GM23338 (cell line): ENCODE results near the gene ANKH. TPM values are rescaled to one million over a fixed set of nuclear protein-coding genes. Genes with fewer than 3 reads are reported as not detected.

ENCODE experiments used
- ATAC-seq: fragments of 200-7000 bp; cut with Tn5 transposase; 3 replicates; pipeline ENCODE4 v1.9.1; 2020
- DNase-seq: peaks from one replicate; pipeline ENCODE4 v3.0.0-alpha.2; 2015; ENCODE audit warnings: low spot score
- H2AFZ ChIP-seq: fragments of 200-600 bp; sonication (generic); 2 replicates; pipeline ENCODE4 v1.8.0; 2016; ENCODE audit warnings: antibody characterized with exemption, mild to moderate bottlenecking, moderate library complexity
- H3F3A ChIP-seq: fragments of 200-600 bp; sonication (generic); replicated peaks from 2 replicates; pipeline ENCODE4 v1.8.0; 2017; ENCODE audit warnings: antibody characterized with exemption, mixed run types, low read depth
- H3K27ac ChIP-seq: fragments of 200-600 bp; sonication (generic); 2 replicates; pipeline ENCODE4 v1.6.1; 2016; ENCODE audit warnings: low read depth
- H3K27me3 ChIP-seq: fragments of 200-600 bp; sonication (generic); 2 replicates; pipeline ENCODE4 v1.8.0; 2016; ENCODE audit warnings: mild to moderate bottlenecking, mixed run types, moderate library complexity; ENCODE audit not compliant: insufficient read depth
- H3K36me3 ChIP-seq: fragments of 200-600 bp; sonication (generic); 2 replicates; pipeline ENCODE4 v1.8.0; 2016; ENCODE audit warnings: mild to moderate bottlenecking; ENCODE audit not compliant: insufficient read depth
- H3K4me1 ChIP-seq: fragments of 200-600 bp; sonication (generic); 2 replicates; pipeline ENCODE4 v1.8.0; 2016; ENCODE audit warnings: mild to moderate bottlenecking, moderate library complexity; ENCODE audit not compliant: insufficient read depth
- H3K4me2 ChIP-seq: fragments of 200-600 bp; sonication (generic); 2 replicates; pipeline ENCODE4 v1.7.1; 2017; ENCODE audit warnings: mixed run types
- H3K4me3 ChIP-seq: fragments of 200-600 bp; sonication (generic); 2 replicates; pipeline ENCODE4 v1.6.1; 2016; ENCODE audit warnings: mixed run types
- H3K79me2 ChIP-seq: fragments of 200-600 bp; sonication (generic); replicated peaks from 2 replicates; pipeline ENCODE4 v1.8.0; 2017; ENCODE audit warnings: mild to moderate bottlenecking; ENCODE audit not compliant: insufficient read depth
- H3K9me2 ChIP-seq: fragments of 200-600 bp; sonication (generic); 2 replicates; pipeline ENCODE4 v1.8.0; 2017; ENCODE audit not compliant: insufficient read depth
- H4K20me1 ChIP-seq: fragments of 200-600 bp; sonication (generic); replicated peaks from 2 replicates; pipeline ENCODE4 v1.8.0; 2017; ENCODE audit warnings: mild to moderate bottlenecking; ENCODE audit not compliant: insufficient read depth
- H3K27ac Mint-ChIP-seq: 2 replicates; pipeline ENCODE4 v1.8.0; 2020; ENCODE audit warnings: inconsistent platforms, mild to moderate bottlenecking, moderate library complexity, mixed read lengths
- H3K27me3 Mint-ChIP-seq: 3 replicates; pipeline ENCODE4 v1.8.0; 2022; ENCODE audit warnings: low read depth, mild to moderate bottlenecking, moderate library complexity, mixed read lengths, inconsistent platforms; ENCODE audit not compliant: insufficient read depth, poor library complexity
- H3K36me3 Mint-ChIP-seq: 3 replicates; pipeline ENCODE4 v1.8.0; 2021; ENCODE audit warnings: low read depth, mild to moderate bottlenecking, inconsistent platforms, moderate library complexity, mixed read lengths
- H3K4me1 Mint-ChIP-seq: 3 replicates; pipeline ENCODE4 v1.8.0; 2020; ENCODE audit warnings: mild to moderate bottlenecking, inconsistent platforms, mixed read lengths
- H3K4me3 Mint-ChIP-seq: 3 replicates; pipeline ENCODE4 v1.8.0; 2021; ENCODE audit warnings: moderate library complexity, mild to moderate bottlenecking, inconsistent platforms, mixed read lengths
- H3K9me3 Mint-ChIP-seq: 3 replicates; pipeline ENCODE4 v1.8.0; 2020; ENCODE audit warnings: moderate library complexity, mild to moderate bottlenecking, inconsistent platforms, mixed read lengths
- CREB1 ChIP-seq: fragments of 250-450 bp; sonication (Bioruptor Pico); IDR thresholded peaks from 2 replicates; pipeline ENCODE4 v1.5.0; 2020; ENCODE audit warnings: low read depth, mild to moderate bottlenecking, moderate library complexity
- CTCF ChIP-seq, 2 experiments: fragments of 200-600 bp in 1 of 2; sonication (generic) in 1 of 2; conservative IDR thresholded peaks; 2 replicates each; pipeline versions ENCODE4 v1.5.1 to v1.6.1; 2016 to 2017; ENCODE audit warnings: antibody characterized with exemption in 2 of 2, low read depth in 2 of 2, mild to moderate bottlenecking in 2 of 2, moderate library complexity in 1 of 2
- ETS1 ChIP-seq: IDR thresholded peaks from 2 replicates; pipeline ENCODE4 v1.6.1; 2016; ENCODE audit warnings: antibody characterized with exemption
- EZH2 ChIP-seq: fragments of 200-600 bp; sonication (generic); IDR thresholded peaks from one replicate; pipeline ENCODE4 v1.8.0; 2017; ENCODE audit warnings: antibody characterized with exemption, mild to moderate bottlenecking, low read depth; ENCODE audit not compliant: unreplicated experiment
- EZH2phosphoT487 ChIP-seq: fragments of 200-600 bp; sonication (generic); IDR thresholded peaks from one replicate; pipeline ENCODE4 v1.8.1; 2018; ENCODE audit warnings: antibody characterized with exemption; ENCODE audit not compliant: unreplicated experiment
- JUNB ChIP-seq: IDR thresholded peaks from one replicate; pipeline ENCODE4 v1.6.1; 2016; ENCODE audit warnings: antibody characterized with exemption; ENCODE audit not compliant: unreplicated experiment
- NANOG ChIP-seq: IDR thresholded peaks from 2 replicates; pipeline ENCODE4 v1.6.1; 2016; ENCODE audit warnings: antibody characterized with exemption, borderline replicate concordance
- POLR2AphosphoS5 ChIP-seq: IDR thresholded peaks from 2 replicates; pipeline ENCODE4 v1.6.1; 2016; ENCODE audit warnings: antibody characterized with exemption, low read depth
- REST ChIP-seq: IDR thresholded peaks from one replicate; pipeline ENCODE4 v1.6.1; 2018; ENCODE audit warnings: antibody characterized with exemption; ENCODE audit not compliant: unreplicated experiment
- STAT1 ChIP-seq: IDR thresholded peaks from one replicate; pipeline ENCODE4 v1.6.1; 2016; ENCODE audit warnings: antibody characterized with exemption; ENCODE audit not compliant: unreplicated experiment
- ZNF114 ChIP-seq: fragments of 250-450 bp; sonication (Bioruptor Pico); IDR thresholded peaks from 2 replicates; pipeline ENCODE4 v1.5.0; 2020; ENCODE audit warnings: mild to moderate bottlenecking, moderate library complexity
- ZNF331 ChIP-seq: fragments of 250-450 bp; sonication (Bioruptor Pico); IDR thresholded peaks from 2 replicates; pipeline ENCODE4 v1.5.0; 2020; ENCODE audit warnings: low read depth, mild to moderate bottlenecking, moderate library complexity
- ZNF462 ChIP-seq: fragments of 250-450 bp; sonication (Bioruptor Pico); IDR thresholded peaks from 2 replicates; pipeline ENCODE4 v1.5.0; 2020; ENCODE audit warnings: mild to moderate bottlenecking, moderate library complexity
- polyA plus RNA-seq: library from polyadenylated mRNA; unstranded; fragments of >200 nt; fragmentation: Nextera tagmentation; extraction: Ambion mirVana; gene quantifications from 2 replicates; pipeline ENCODE4 v1.2.1, GENCODE V29; 2016
- total RNA-seq: library from RNA; depleted of rRNA; stranded (reverse); fragments of >200 nt; shearing (Covaris generic); gene quantifications from 2 replicates; pipeline ENCODE4 v1.2.3, GENCODE V29; 2014

The ANKH gene
- total and polyA plus RNA-seq, 2 experiments from 2014 or later, result 5.0 to 6.1 TPM

GRCh38 chr5:14739538-14739937 lies 132.0 kb downstream of the ANKH start:
- no peaks in the 10 kb centered on the region for H3K79me2 ChIP-seq
- H3F3A ChIP-seq, result no peaks in the 10 kb centered on the region
- 0 out of 3 replicates have a peak, but pooled peaks cover 4% of the 10 kb centered on the region for H3K36me3 Mint-ChIP-seq
- TF ChIP-seq CTCF (conservative IDR thresholded peaks at IDR 0.05; ENCODE audit: low read depth in 2 of 2) (no peak), EZH2 (no peak), ZNF114 (CRISPR knock-in tag) (no peak), POLR2AphosphoS5 (no peak), JUNB (no peak), CREB1 (no peak), ZNF331 (CRISPR knock-in tag) (no peak), REST (no peak), STAT1 (no peak), NANOG (no peak), ZNF462 (CRISPR knock-in tag) (no peak), ETS1 (no peak), EZH2phosphoT487 (no peak)
- H3K36me3 ChIP-seq, result no peaks in the 10 kb centered on the region
- peaks cover 35% of the 10 kb centered on the region for H3K4me1 Mint-ChIP-seq
- H3K4me2 ChIP-seq, result no peak overlapping the region
- no peaks in the 10 kb centered on the region for H4K20me1 ChIP-seq
- no peak overlapping the region for H2AFZ ChIP-seq
- no peak overlapping the region for H3K4me3 ChIP-seq
- H3K27me3 ChIP-seq, result no peaks in the 10 kb centered on the region
- H3K4me1 ChIP-seq, result peaks cover 31% of the 10 kb centered on the region
- no peak for DNase-seq
- peaks cover 4% of the 10 kb centered on the region for H3K27me3 Mint-ChIP-seq
- no peaks in the 10 kb centered on the region for H3K9me2 ChIP-seq
- H3K27ac ChIP-seq, result no peak overlapping the region
- H3K9me3 Mint-ChIP-seq, result no peaks in the 10 kb centered on the region
- no peak overlapping the region for H3K4me3 Mint-ChIP-seq
- no peak for ATAC-seq
- no peak overlapping the region for H3K27ac Mint-ChIP-seq
